NOMO-1 treated with DMSO at 0.1 percent for 48 hours (cell line): ENCODE results near the gene RAPGEF4.

Experiments used
- DNase-seq: peaks from one replicate; lab custom pipeline; 2025; ENCODE audit not compliant: unreplicated experiment; lab: John Stamatoyannopoulos, UW

The RAPGEF4 gene

DNA sequence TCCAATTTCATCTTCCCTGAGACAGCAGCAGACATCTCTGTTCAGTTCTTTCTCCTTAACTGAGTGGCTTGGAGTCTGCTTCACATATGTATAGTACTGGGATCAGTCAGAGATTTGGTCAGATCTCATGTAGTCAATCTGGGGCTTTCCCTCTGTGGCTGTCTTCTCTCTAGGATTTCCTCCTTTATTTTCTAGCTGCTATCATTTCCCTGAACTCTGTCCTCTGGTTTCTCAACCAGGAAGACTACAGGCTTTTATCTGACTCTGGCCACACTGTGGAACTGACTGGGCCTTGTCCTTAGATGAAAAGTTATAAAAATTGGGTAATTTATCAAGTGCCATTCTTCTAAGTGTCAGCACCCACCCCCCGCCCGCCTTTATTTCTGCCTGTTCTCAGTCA lies 121.0 kb downstream of the RAPGEF4 start:
- no peak for DNase-seq

DNA sequence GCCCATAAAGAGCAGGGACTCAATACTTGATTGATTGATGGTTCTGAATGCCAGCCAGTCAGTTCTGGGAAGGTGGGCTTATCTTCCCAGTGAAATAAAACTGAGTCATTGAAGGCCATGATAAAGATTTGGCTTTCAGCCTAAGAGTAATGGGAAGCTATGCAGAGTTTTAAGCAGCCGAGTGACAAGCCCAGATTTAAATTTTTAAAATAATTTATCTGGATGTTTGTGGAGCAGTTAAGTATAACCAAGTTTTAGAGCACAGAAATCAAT lies 122.8 kb downstream of the RAPGEF4 start:
- no peak for DNase-seq

DNA sequence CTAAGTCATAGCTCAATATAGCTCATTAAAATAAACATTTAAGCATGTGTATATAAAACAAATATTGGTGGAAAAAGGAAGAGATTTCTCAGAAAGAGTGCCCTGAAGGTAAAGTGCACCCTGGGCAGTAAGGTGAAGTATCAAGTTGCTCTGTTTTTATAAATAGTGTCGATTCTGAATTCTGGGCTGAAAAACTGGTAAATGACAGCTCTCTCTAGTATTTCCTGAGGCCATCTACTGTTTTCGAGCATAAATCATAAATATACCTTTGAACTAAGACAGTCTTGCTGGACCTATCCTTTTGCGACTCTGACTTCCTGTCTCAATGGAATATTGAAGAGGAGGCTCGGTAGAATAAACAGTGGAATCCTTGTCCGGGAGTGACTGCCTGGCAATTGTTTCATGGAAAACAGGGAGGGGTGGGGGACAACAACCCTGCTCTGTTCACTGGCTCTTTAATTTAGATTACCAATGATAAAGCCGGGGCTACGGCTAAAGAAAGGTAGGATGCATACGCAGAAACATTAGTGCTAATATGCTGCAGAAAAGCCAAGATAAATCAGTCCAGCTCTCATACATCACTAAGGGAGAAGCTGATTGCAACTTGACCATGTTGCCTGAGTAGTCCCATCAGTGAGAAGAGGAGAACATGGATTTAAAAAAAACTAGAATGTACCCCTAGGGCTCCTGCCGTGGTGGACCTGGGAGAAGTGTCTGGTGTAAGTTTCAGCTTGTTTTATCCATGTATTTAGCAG lies 124.1 kb downstream of the RAPGEF4 start:
- DNase-seq = no peak

DNA sequence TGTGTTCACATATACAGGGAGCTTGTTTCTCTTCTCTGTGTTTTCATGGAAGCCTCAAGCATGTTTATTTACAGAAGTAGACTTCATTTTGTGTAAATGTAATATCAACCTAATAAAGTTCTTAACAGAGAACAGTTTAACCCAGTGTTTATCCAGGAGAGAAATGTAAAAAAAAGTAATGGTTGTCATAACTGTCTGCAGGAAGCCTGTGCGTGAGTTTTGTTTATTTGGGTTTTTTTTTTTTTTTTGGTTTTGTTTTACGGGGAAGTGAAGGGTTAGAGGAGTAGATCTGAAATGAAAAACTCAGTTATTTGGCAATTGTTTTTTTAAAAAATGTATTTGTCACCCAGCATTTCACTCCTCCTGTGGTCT lies 124.7 kb downstream of the RAPGEF4 start:
- DNase-seq = no peak

DNA sequence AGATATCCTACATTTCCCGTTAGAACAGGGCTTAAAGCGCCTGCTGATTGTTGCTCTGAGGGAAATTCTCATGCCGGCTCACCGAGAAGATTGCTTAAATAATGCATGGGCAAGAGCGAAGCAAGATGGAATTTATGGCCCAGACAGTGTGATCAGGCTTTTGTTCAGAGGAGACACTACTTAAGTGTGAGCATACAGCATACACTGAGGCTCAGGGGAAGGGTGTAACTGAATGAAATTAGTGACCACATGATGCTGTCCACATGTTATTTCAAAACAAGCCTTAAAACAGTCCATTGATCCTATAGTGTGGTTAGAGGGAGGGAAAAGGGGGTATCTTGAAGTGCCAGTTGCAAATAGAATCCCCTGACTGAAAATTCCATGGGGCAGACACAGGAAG lies 125.5 kb downstream of the RAPGEF4 start:
- DNase-seq = no peak

DNA sequence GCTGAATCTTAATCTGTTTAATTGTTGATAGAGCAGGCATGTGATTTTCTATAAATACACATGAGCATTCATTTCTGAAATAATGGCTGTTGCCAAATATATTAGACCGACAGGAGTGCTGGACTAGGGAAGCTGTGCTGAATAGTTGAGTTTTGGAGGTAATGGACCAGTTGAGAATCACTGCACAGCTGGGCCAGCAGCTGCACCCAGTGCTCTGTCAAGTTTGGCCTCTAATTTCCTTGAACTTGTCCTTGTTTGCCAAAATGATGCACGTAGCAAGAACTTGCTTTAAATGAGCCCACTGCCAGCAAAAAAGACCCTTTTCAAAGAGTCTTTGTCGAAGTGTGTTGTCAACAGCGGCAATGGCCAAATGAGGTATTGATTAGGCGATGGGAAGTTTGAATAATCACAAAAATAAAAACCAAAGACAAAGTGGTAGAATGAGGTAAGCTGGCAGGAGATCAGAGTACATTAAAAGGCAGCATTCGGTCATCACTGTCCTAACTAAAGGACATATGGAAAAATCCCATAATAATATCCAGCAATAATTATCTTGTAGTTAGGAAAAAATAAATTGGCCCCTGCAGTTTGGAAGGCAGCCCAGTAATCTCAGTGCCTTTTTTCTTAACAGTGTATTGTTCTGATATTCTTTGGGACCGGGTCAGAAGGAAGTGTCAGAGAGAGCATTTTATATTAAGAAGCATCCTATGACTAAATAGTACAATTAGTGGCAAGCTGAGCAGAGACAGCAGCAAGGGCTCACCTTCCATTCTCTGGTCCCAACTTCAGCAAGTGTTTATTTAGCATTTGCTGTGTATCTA lies 126.2 kb downstream of the RAPGEF4 start:
- DNase-seq = no peak

DNA sequence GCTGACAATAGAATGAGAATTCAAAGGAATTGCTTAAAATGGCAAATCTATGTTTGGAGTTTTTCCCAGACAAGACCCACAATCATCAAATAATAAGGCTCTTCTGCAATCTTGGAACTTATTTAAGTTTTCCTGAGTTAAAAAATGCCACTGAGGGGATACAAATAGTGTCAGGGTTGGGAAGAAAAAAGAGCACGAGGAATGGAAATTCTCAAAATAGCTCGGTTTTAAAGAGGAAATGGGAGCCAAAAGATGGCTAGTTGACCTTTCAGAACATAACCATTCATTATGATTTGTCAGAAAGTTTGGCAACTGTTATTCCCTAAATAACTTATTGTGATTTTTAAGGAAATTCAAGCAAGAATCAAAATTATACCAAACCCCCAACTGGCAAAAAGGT lies 127.7 kb downstream of the RAPGEF4 start:
- DNase-seq = no peak

DNA sequence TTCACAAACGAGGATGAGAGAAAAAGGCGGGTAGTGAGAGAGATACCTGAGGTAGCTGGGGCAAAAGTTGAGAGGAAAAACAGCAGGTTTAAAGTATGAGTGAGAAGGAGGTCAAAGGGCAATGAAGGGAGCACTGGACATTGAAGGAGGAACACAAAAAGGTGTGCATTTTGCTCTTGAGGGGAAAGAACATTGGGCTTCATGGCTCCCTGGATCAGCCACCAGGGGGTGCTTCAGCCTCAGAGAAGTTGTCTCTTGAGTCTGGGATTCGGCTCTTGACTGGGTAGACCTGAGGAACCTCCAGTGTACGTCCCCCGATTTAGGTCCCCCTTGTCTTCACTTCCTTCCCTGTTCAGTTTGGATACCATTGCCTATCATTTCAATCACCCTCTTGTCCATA lies 128.5 kb downstream of the RAPGEF4 start:
- peak; percentile 28 for DNase-seq

DNA sequence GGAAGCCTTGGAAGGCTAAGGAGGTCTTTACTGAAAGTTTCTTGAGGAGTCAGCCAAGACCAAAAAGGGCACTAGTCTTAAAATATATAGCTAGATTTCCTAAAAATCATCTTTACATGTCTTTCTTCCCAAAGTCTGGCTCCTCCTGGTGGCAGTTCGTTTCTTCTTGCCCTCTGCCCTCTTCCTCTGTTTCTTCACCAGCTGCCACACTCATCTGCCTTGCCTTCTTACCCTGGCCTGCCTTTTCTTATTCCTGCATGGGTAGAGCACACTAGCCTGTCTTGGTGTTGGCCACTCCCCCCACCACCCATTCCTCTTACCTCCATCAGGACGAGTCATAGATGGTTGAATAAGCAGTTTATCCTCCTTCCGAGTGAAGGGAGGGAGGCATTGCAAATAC lies 129.8 kb downstream of the RAPGEF4 start:
- no peak for DNase-seq

DNA sequence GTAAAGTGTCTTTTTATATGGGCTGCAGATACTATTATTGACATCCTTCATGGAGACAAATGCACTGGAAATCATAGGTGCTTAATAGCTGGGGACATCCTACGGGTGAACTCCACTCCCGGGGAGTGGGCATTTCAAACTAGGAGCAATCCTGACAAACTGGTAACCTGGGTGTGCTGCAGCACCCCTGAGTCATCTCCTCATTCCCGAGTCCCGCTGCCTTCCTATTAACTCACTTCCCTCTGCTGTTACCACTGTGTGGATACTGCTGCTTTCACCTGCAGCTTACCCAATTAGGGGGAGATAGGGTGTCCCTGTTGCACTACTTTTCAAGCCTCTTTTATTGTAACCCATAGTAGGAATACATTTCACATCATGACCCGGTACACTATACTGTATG lies 134.2 kb downstream of the RAPGEF4 start:
- no peak for DNase-seq

DNA sequence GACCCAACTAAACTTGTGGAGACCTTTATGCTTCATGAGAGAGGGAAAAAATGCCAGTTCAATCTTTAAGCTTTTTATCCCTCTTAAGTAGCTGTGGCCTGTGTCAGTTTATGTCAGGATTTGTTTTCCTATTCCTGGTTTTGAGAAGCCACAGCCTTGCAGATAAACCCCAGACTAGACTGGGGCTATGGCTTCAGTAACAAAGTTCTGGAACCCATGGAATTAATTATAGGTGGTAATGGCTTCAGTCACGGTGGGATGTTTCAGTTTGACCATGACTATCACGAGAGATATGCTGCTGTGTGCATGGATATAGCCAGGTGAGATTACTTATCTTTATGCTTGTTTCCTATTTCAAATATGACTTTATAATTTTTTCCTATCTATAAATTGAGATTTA lies 134.8 kb downstream of the RAPGEF4 start:
- no peak for DNase-seq

DNA sequence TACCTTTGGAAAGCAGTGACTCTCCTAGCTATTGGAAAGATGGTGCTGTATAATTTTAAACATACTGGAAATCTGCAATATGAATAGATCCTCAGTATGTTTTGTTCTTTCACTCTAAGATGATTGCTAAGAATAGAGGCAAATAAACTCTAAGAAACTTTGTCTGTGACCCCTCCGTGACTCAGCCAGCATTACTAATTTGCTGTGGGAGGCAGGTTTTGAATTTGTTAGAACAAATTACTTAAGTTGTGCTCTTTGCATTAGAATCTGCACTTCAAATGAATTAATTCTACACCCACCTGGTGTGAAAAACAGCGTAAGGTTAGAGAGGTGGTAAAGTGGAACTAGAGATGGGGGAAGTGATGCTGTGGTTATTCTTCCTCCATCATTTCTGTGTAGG lies 142.2 kb downstream of the RAPGEF4 start:
- no peak for DNase-seq

DNA sequence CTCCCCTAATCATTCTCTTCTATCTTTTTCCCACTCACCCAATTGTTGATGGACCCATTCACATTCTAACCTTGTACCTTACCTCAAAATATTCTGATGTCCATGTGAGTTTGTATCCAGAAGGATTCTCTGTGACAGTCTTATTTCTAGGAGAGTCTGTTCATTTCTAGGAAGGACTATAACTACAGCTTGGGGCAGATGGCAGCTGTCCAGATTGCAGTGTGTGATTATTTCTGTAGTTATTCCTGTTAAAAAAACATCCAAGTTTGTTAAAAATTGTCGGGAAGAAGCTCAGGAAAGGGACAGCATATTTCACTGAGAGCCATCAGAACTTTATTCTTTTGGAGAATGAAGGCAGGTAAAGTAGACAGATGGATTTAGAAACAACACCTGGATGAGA lies 142.6 kb downstream of the RAPGEF4 start:
- DNase-seq = no peak

DNA sequence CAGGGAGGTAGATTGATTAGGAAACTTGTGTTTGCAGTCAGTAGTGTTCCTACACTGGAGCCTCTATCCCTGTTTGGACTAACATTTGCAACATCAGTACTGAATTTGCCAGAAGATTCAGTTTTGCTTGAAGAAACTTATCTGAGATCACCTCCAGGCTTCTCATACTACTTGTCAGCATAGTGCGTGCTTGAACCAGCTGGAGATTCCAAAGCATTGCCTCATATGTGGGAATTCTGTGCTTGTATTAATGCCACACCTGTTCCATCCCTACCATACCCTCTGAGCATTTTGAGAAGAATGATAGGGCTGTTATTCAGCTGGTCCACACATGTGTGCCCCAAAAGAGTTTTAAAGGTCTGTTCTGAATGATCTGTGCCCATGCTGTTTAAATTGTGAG lies 148.7 kb downstream of the RAPGEF4 start:
- DNase-seq = no peak

DNA sequence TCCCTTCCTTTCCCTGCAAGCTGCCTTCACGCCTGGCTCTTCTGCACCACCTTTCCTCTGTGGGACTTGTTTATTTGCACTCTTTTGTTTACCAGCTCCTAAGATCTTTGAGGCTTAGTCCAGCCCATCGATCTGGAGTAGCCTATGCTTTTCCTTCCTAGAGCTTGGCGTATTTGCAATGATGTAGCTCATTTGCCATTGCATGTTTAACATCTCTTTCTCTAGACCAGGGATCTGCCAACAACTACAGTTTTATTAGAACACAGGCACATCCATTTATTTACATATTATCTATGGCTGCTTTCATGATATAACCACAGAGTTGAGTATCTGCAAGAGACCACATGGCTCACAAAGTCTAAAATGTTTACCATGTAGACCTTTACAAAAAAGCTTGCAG lies 150.4 kb downstream of the RAPGEF4 start:
- no peak for DNase-seq

DNA sequence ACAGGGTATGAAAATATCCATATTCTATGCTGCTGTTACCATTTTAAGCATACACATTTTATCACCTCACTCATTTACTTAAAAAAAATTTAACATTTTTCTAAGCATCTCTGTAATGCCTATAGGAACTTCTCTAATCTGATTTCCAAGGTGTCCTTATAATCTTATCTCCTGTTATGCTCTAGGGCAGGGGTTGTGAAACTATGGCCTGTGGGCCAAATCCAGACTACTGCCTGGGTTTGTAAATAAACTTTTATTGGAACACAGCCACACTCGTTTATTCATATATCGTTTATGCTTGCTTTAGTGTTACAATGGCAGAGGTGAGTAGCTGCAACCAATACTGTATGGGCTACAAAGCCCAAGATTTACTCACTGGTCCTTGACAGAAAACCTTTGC lies 151.6 kb downstream of the RAPGEF4 start:
- no peak for DNase-seq

DNA sequence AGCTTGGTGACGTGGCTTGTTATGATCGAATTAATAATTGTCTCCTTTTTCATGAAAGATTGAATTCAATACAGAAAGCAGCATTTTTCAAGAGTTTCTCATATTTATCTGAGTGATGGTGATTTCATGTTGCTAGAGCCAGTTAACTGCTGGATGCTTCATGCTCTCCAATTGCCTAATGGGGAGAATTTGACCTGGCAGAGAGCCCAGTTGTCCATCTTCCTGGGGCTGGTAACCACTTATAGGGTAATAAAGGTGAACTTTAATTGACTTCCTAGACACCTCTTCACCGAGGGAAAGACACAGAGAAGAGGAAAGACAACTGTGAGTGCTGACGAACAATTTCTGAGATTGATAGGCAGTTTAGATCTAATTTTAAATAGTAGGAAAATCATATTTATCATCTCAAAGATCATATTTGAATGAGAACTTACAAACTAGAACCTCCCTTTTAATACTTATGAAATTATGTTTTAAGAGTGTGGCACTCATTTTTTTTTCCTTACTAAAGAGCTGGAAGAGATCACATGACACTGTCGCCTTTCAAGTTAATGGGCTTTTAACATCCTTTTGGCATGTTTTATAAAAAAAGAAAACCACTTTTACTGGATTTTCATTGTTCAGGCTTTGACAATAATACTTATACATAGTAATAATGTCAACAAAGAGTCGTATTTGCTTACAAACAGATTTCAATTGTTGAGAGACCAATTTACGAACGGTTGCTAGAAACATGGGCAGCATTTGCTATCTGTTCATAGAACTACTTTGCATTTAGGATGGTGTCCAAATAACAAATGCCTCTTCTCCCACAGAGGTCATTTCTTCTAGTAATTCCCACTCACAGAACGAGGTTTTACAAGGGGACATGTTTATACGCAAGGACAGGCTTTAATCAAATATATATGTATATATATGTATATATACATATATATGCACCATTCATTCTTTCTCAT lies 153.3 kb downstream of the RAPGEF4 start:
- DNase-seq = no peak

DNA sequence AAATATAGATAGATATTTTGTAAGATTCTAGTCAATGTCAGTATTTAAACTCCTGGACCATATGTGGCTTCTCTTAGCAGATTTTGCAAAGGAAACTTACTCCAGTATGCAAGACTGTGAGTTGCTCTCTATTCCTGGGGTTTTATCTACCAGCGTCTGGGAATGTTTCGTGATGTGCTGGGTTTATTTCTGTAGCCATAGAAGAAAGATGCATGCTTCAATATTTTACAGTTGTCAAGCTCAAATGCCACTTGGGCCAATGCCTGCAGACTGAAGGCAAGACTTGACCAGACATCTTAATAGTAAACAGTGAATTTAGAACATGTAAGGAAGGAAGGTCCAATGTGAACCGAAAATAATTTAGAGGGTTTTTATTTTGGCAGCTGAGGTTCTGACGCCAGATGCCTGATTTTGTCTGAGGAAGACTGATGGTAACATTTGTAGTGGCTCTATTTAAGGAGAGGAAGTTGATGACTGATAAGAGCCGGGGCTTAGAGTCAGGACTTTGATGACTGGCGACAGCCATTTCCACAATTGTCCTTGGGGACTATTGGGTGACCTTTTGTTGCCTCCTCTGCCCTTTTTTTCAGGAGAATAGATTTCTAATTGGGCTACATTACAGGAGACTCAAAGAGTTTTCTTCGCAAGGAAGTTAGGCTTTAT lies 154.3 kb downstream of the RAPGEF4 start:
- DNase-seq = no peak

DNA sequence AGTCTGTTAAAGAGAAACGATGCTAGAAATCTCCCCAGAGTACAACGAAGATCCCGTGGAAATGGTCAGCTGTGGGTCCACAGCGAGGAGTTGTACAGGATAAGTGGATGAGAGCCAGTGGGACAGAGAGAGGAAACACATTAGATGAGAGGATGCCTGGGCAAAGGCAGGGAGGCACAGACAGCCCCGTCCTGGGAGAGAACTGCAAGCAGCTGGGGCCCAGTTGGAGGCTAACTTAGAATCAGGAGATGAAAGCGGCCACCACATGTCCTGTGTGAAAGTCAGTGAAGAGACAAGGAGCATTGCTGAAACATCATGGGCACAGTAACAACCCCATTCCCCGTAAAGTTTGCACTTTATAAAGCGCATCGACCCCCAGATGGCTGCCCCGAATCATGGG lies 157.5 kb downstream of the RAPGEF4 start:
- no peak for DNase-seq

DNA sequence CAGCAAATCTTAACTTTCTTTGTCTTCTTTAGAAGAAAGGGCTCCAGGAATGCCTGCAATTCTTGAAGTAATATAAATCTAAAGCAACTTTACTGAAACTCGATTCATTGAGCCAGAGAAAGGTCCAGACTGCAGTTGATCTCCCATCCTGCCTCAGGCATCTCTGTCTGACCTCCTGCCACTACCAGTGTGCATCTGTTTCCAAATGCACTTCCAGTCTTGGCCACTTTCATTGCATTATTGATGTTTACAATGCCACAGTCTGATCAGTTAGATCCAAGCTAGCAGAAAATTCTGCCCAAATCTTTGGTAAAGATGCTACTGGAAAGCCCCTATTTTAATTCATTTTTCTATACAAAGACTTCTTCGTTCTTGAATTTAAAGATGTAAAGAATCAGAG lies 158.0 kb downstream of the RAPGEF4 start:
- no peak for DNase-seq

DNA sequence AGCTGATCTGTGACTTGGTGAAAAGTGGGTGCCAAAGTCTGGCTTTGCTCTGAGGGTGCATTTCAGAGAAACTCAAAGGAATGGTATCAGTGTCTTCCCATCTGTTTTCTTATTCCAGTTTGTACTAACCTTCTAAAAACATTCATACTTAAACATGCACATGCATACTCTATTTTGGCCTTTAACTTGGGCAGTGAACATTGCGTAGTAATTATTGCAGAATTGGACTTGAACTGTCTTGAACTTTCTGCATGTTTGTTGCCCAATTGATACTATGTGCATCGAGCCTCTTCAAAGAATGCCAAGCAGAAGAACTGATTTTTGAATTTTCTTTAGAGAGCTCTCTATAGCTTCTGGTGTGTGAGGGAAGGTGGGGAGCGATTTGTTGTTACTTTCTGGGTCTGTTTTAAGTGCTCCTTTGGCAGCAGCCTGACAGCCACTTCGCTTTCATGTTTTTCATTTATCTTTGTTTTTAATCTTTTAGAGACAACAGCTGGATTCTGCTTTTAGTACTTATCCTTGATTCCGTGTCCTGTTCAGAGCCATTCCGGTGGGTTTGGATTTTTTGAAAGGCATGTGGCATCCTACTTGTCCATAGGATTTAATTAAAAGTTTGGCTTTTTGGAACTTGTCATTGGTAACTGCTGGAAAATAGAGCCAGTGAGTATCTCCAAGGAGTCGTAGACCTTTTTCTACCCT lies 159.2 kb downstream of the RAPGEF4 start:
- no peak for DNase-seq
